GM21390 (cell line): ENCODE data around the gene SPEM3.
A peak's percentile ranks its signal among the peaks of the same experiment; 100 is the strongest.

Experiments used
- ATAC-seq: cut with Tn5 transposase; IDR thresholded peaks from one replicate; pipeline ENCODE4 v1.9.1; 2021; ENCODE audit not compliant: unreplicated experiment

SPEM3 gene

DNA sequence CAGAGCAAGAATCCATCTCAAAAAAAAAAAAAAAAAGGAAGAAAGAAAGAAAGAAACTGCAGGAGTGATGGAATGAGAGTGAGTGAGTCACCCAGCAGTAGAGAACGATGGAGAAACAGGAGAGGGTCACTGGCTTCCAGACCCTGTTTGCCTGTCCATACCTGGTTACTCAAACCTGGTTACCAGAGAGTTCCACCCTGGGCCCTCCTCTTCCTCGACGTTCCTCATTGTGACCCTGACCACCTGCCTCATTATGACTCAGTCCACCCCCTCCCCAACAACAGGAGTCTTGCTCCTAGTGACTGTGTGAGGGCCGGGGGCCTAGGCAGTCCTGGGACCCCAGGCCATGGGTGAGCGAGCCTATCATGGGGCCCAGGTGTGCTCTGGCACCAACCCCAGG, at the start of gene SPEM3:
TSS of gene SPEM3 (plus strand) at position 301 of the 400 bp plus-strand sequence. CDS start at position 347, 46 bp downstream.
- no peak for ATAC-seq

- no peak for ATAC-seq
Measured at GRCh38 chr17:7379134-7379533, 49.5 kb upstream of the SPEM3 start.

- no peak for ATAC-seq
Measured at GRCh38 chr17:7380321-7380720, 48.3 kb upstream of the SPEM3 start.

DNA sequence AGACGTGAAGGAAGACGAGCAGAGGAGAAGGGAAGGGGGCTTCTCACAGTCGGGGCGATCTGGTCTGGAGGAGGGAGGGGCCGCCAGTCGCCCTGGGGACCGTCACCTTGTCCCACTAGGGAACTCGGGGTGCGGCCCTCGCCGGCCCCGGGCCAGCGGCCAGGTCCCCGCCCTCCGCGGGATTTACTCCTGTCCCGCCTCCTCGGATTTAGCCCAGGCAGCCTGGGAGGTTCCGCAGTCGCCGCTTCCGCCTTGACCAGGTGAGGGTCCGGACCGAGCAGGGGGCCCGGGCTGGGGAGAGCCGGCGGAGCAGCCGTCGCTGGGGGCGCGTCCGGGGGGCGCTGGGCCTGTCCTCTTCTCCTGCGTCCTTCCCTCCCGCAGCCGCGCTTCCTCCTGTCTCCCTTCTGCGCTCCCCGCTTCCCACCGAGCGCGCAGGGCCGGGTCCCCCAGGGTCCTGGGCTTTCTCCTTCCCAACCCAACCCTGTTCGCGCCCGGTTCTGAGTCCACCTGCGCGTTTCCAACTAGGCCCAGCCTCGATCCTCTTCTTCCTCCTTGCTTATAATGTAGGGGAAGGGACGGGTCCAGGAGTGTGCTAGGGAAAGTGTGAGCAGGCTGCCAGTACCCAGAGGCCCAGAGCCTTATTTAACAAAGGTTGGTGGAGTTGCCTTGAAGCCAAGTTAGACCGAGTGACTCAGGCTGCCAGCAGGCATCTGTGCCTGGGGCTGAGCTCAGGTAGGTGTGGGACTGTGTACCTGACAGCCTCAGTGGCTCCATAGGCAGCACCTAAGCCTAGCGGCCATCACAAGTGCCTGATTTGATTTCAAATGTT, 47.6 kb upstream of the SPEM3 start, which contains the start of gene TNK1:
TSS of gene TNK1 (plus strand) at position 235 of the 829 bp plus-strand sequence. CDS start 1,838 bp downstream, outside the sequence.
- no peak for ATAC-seq

DNA sequence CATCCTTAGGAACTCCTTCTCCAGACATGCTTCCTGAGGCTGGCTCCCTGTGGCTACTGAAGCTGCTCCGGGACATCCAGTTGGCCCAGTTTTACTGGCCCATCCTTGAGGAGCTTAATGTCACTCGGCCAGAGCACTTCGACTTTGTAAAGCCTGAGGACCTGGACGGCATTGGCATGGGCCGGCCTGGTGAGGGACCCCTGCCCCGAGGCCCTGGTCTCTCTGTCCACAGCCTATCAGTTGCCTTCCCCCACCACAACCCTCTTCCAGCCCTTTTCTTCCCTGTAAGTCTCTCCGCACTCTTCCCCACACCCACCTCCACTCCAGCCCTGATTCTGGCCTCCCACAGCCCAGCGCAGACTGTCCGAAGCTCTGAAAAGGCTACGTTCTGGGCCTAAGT, 45.8 kb upstream of the SPEM3 start:
- ATAC-seq: no peak

GRCh38 chr17:7383371-7383741, 45.3 kb upstream of the SPEM3 start:
- ATAC-seq: no peak

DNA sequence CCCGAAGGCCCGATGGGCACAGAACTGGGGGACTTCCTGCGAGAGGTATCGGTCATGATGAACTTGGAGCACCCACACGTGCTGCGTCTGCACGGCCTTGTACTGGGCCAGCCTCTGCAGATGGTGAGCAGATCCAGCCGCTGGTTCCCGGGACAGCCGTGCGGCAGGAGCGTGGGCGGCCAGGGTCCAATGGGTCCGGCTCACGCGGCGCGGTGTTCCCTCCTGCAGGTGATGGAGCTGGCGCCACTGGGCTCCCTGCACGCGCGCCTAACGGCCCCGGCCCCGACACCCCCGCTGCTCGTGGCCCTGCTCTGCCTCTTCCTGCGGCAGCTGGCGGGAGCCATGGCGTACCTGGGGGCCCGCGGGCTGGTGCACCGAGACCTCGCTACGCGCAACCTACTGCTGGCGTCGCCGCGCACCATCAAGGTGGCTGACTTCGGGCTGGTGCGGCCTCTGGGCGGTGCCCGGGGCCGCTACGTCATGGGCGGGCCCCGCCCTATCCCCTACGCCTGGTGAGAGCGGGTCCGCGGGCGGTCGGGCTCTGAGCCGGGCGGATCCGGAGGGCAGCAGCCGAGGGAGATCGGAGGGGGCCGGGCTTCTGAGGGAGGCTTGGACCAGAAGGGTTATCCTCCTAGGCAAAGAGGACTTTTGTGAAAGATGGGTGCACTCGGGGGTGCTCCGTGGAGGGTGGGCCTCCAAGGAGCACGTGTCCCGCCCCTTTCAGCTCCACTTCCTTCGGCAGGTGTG, 44.7 kb upstream of the SPEM3 start:
- ATAC-seq: peak; percentile 64

DNA sequence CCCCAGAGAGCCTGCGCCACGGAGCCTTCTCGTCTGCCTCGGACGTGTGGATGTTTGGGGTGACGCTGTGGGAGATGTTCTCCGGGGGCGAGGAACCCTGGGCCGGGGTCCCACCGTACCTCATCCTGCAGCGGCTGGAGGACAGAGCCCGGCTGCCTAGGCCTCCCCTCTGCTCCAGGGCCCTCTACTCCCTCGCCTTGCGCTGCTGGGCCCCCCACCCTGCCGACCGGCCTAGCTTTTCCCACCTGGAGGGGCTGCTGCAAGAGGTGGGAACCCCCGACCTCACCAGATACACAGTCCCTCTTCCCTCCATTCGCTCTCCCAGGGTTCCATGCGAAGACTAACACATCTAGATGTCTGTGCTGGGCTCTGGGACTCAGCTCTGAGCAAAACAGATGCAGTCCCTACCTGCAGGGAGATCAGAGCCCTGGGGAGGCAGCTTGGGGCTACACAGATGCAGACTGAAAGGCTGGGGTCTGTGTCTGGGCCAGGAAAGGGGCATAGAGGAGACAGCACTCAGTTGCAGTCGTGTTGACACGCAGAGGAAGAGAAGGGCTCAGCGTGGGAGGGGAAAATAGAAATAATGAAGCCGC, 44.1 kb upstream of the SPEM3 start:
- no peak for ATAC-seq

DNA sequence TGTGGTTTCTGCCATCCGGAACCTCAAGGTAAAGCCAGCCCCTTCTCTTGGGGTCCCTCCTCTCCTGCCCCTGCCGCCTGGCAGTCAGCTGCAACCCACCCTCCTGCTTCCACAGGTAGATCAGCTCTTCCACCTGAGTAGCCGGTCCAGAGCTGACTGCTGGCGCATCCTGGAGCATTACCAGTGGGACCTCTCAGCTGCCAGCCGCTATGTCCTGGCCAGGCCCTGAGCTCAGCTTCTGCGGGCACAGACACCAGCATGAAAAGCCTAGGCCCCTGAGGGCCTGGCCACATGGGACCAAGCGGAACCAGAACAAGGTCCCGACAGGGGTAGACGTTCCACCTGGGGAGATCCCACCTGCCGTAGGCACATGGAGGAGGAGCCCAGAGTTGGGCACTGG, 39.8 kb upstream of the SPEM3 start:
- no peak for ATAC-seq

GRCh38 chr17:7389924-7390910, 38.4 kb upstream of the SPEM3 start:
- ATAC-seq: no peak

DNA sequence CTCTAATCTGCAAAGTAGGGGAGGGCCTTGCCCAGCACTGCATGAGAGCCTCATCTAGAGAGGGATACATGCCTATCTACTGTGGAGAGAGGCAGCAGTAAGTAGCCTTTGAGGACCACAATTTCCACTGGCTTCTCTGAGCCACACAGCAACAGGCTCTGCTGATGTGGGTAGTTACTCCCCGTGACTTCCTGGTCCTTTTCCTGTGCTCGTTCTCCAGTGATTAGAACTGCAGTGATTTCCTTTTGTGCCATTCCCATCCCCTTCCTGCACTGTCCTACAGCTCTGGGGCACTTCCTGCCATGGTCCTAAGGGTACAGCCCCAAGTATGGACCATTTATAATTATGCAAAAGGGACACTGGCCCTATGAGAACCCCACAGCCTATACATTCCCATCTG, 37.4 kb upstream of the SPEM3 start:
- no peak for ATAC-seq

- no peak for ATAC-seq
Measured at GRCh38 chr17:7392696-7393612, 35.7 kb upstream of the SPEM3 start.

DNA sequence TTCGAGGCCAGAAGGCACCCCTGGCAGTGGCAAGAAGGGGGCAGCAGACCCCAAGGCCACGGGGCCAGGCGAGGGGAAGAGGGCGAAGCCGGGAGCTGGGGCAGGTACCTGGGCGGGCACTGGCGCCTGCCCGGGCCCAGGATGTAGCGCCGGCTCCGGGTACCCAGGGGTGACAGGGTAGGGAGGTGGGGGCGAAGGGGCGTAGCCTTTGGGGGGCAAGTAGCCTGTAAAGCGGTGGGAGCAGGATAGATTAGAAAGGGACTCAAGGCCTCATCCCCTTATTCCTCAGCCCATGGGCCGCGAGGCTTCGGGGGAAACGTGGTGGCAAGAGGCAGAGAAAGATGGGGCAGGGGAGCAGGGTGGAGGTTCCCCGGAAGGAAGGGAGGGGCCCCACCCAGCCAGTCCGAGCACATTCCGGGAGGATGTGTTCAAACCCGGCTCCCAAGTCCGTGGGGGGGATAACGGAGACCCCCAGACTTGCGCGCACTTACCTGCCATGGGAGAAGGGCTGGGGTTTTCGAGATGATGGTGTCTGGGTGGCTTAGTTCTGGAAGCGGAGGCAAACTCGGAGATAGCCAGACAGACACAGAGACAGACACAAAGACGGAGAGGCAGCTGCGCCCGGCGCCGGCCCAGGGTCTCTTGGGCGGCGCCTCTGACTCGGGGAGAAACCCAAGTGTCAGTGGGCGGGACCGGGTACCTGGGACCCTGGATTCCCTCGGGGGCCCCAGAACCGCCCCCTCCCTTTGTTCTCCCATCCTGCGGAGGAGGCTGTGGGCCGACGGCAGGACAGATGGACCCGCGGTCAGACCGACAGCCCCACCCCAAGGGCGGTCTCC, 34.8 kb upstream of the SPEM3 start:
- ATAC-seq: peak; percentile 32

DNA sequence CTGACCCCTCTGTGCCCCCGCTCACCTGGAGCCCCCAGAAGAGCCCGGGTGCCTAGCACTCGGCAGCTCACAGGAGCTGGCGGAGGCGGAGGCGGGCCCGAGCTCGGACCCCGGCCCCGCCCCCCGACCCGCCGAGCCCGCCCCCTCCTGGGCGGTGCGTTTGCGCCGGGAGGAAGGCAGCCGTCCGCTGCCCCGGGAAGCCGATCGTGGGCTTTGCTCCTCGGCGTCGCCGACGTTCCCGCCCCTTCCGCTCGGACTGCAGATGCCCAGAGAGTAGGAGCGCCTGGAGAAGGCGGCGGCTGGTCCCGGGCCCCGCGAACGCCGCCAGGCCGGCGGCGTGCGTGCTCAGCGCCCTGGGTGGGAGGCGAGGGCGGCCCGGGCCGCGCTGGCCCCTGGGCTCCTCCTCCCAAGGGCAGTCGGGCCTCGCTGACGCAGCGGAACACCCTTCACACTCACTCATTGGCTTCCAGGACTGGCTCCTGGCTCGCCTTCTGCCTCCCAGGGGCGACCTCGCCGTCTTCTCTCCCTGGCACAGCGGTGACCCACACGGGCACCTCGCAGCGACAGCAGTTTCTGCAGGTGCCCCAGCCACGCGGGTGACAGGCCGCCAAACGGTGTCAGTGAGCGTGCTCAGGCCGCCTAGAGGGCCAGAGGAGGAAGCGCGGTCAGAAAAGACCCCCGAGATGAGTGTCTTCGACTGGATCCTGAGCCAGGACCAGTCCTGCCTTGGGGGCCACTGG, 34.0 kb upstream of the SPEM3 start, which contains the start of gene PLSCR3:
TSS of gene PLSCR3 (minus strand) at position 74 of the 740 bp plus-strand sequence. CDS start 415 bp downstream, outside the sequence.
- ATAC-seq: peak; percentile 83

DNA sequence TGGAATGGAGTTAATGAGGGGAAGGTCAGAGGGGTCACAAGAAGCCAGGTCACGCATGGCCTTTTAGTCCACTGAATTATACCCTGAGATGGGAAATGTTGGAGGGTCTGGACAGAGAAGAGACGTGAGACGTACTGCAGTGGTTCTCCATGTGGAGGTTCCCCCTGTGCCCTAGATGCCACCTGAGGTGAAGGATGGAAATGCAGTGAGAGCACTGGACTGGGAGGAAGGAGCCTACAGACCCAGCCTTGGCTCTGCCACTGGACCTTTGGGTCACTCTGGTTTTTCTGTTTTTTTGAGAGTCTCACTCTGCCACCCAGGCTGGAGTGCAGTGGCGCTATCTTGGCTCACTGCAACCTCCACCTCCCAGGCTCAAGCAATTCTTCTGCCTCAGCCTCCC, 32.5 kb upstream of the SPEM3 start:
- ATAC-seq: no peak

- no peak for ATAC-seq
Measured at GRCh38 chr17:7398612-7399011, 30.0 kb upstream of the SPEM3 start.

GRCh38 chr17:7403043-7403726, 25.5 kb upstream of the SPEM3 start:
- ATAC-seq: no peak

DNA sequence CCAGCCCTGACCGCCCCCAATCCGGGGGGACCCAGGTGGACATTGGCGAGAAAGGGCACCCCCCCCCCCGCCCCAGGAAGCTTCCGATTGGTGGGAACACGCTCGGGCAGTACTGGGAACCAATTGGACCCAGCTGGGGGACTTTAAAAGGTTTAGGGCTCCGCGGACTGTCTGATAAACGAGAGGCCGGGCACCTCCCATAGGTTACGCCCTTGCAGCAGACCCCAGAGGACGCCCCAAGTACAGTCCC, 25.0 kb upstream of the SPEM3 start:
- ATAC-seq: no peak
